Adrenal gland (tissue), 12 donors: ENCODE results near the gene TRAPPC11. TPM values are rescaled to one million over a fixed set of nuclear protein-coding genes. Genes with fewer than 3 reads are reported as not detected.

Experiments
- DNase-seq, 7 donors: peaks; one replicate each; pipeline ENCODE4 v3.0.0-alpha.2; 2019 to 2020
- H3K27ac ChIP-seq, 5 donors: fragments of 200-600 bp; sonication (generic) in 4 of 5; 1 replicate in 3 of 5; 2 replicates in 2 of 5; pipeline versions ENCODE4 v1.5.1 to v1.8.0; 2016 to 2020; ENCODE audit warnings: mild to moderate bottlenecking in 1 of 5
- H3K27me3 ChIP-seq: fragments of 200-600 bp; 2 replicates; pipeline ENCODE4 v1.8.0; 2021
- H3K36me3 ChIP-seq, 2 donors: fragments of 200-600 bp; replicated peaks in 1 of 2; 1 replicate in 1 of 2; 2 replicates in 1 of 2; pipeline versions ENCODE4 v1.5.1 to v1.8.0; 2018 to 2022
- H3K4me1 ChIP-seq, 2 donors: fragments of 200-600 bp; replicated peaks in 1 of 2; 1 replicate in 1 of 2; 2 replicates in 1 of 2; pipeline versions ENCODE4 v1.5.1 to v1.8.0; 2018 to 2021
- H3K4me3 ChIP-seq, 4 donors: fragments of 200-600 bp; sonication (generic) in 3 of 4; one replicate each; pipeline ENCODE4 v1.5.1; 2016 to 2018
- H3K9me3 ChIP-seq, 3 donors: fragments of 200-600 bp; sonication (generic) in 1 of 3; replicated peaks in 1 of 3; 1 replicate in 2 of 3; 2 replicates in 1 of 3; pipeline versions ENCODE4 v1.5.1 to v1.8.0; 2016 to 2021
- CTCF ChIP-seq, 6 experiments: fragments of 450-650 bp in 4 of 6; fragments of 200-600 bp in 2 of 6; sonication (generic) in 1 of 6; IDR thresholded peaks; 1 replicate in 5 of 6; 2 replicates in 1 of 6; pipeline versions ENCODE4 v1.5.1 to v1.8.0; 2016 to 2021; ENCODE audit warnings: antibody characterized with exemption in 6 of 6, mild to moderate bottlenecking in 2 of 6, moderate library complexity in 1 of 6
- POLR2A ChIP-seq, 2 donors: fragments of 450-650 bp; IDR thresholded peaks; one replicate each; pipeline ENCODE4 v1.6.1; 2017; ENCODE audit warnings: antibody characterized with exemption in 2 of 2, mild to moderate bottlenecking in 2 of 2, moderate library complexity in 1 of 2
- WGBS, 4 donors: extraction: QIAGEN DNeasy Blood & Tissue Kit in 2 of 4; methylation state at CpG; one replicate each; pipeline versions ENCODE4 v1.1.5 to v1.1.7; 2013 to 2017; 5-methylcytosine and 5-hydroxymethylcytosine counted together
- intact Hi-C, 2 donors: fragments of 100-400 bp; cut with DNase I; formaldehyde crosslinking; loops; one replicate each; pipeline versions ENCODE4 v1.14.1 to v1.15.0; 2022 to 2023
- polyA plus RNA-seq, 3 donors: library from polyadenylated mRNA; stranded (reverse); fragments of 200-250 nt in 2 of 3; fragments of 350-450 nt in 1 of 3; fragmentation: Illumina TruSeq in 1 of 3; extraction: RNeasy Lipid Tissue Mini Kit (QIAGEN cat#74804) in 1 of 3; gene quantifications; one replicate each; pipeline ENCODE4 v1.2.3, GENCODE V29; 2013 to 2014
- total RNA-seq, 9 donors: library from RNA; depleted of rRNA in 4 of 9; stranded (reverse); fragments of >200 nt in 4 of 9; fragments of 120-200 nt in 1 of 9; fragmentation: NEBNext Ultra II Directional in 1 of 9; extraction: Animal tissue kit (Norgen Biotek cat#: 25700) in 1 of 9; gene quantifications; one replicate each; pipeline versions ENCODE4 v1.1.0 to v1.2.4, GENCODE V29; 2013 to 2023
- donor health status: healthy with polysubstance abuse.
- donor health status: Bipolar disorder and iron deficiency.
- donor health status: DM: yes; HTN: yes; CAD: no.
- donor health status: DM: no; HTN: no; CAD: no.
- donor health status: DM: no; HTN: no; CAD: no.
- donor health status: DM: yes; HTN: yes; CAD: no.

Gene TRAPPC11
- total and polyA plus RNA-seq, 12 donors, result 20.5 to 116 (median 44.6) TPM

GRCh38 chr4:183747380-183747779, 88.3 kb downstream of the TRAPPC11 start:
- no peaks in the 10 kb centered on the region for H3K4me1 ChIP-seq
- WGBS, 4 donors, result 93 to 96% (median 94%) methylated on average over 2 of the region's 2 CpGs
- no peak for DNase-seq
- no peaks in the 10 kb centered on the region for H3K27me3 ChIP-seq
- no peaks in the 10 kb centered on the region for H3K36me3 ChIP-seq
- no peak overlapping the region for H3K4me3 ChIP-seq
- no peak overlapping the region for H3K27ac ChIP-seq
- intact Hi-C loops, result no loop called here
- no peaks in the 10 kb centered on the region for H3K9me3 ChIP-seq
- no peak for TF ChIP-seq CTCF (IDR thresholded peaks at IDR 0.05)
- no peak for TF ChIP-seq POLR2A (IDR thresholded peaks at IDR 0.05)

- H3K27ac ChIP-seq, result no peak overlapping the region
- no peak overlapping the region for H3K4me3 ChIP-seq
- intact Hi-C loops, result no loop called here
- 63 to 82% (median 79%) methylated on average over 6 of the region's 6 CpGs for WGBS, 4 donors
- H3K4me1 ChIP-seq, result no peaks in the 10 kb centered on the region
- H3K27me3 ChIP-seq, result no peaks in the 10 kb centered on the region
- TF ChIP-seq CTCF (IDR thresholded peaks at IDR 0.05) (no peak), POLR2A (IDR thresholded peaks at IDR 0.05) (no peak)
- no peaks in the 10 kb centered on the region for H3K9me3 ChIP-seq
- no peak for DNase-seq
- no peaks in the 10 kb centered on the region for H3K36me3 ChIP-seq
Observed at GRCh38 chr4:183747931-183748670, 89.0 kb downstream of the TRAPPC11 start.

- Histone ChIP-seq H3K27me3 (peaks cover 4% of the 10 kb centered on the region), H3K27ac (no peak overlapping the region), H3K9me3 (no peaks in the 10 kb centered on the region), H3K4me3 (no peak overlapping the region), H3K4me1 (no peaks in the 10 kb centered on the region), H3K36me3 (no peaks in the 10 kb centered on the region)
- no peak for DNase-seq
- WGBS, 4 donors, result 84 to 93% (median 86%) methylated on average over 4 of the region's 4 CpGs
- TF ChIP-seq CTCF (IDR thresholded peaks at IDR 0.05) (no peak), POLR2A (IDR thresholded peaks at IDR 0.05) (no peak)
- intact Hi-C loops, result no loop called here
Observed at GRCh38 chr4:183751106-183751505, 92.0 kb downstream of the TRAPPC11 start.

- WGBS, 4 donors, result 68 to 82% (median 71%) methylated on average over 2 of the region's 2 CpGs
- intact Hi-C loops, result no loop called here
Observed at GRCh38 chr4:183755596-183755995, 96.5 kb downstream of the TRAPPC11 start.

More at GRCh38 chr4:183755596-183755995, 96.5 kb downstream of the TRAPPC11 start:
- H3K9me3 ChIP-seq, result no peaks in the 10 kb centered on the region
- no peaks in the 10 kb centered on the region for H3K36me3 ChIP-seq
- TF ChIP-seq CTCF (IDR thresholded peaks at IDR 0.05) (no peak), POLR2A (IDR thresholded peaks at IDR 0.05) (no peak)
- H3K27ac ChIP-seq, result no peak overlapping the region
- peaks cover 4% of the 10 kb centered on the region for H3K27me3 ChIP-seq
- no peak for DNase-seq
- H3K4me3 ChIP-seq, result no peak overlapping the region
- H3K4me1 ChIP-seq, result no peaks in the 10 kb centered on the region
